A673 (cell line): ENCODE measurements around the gene SND1. TPM values are rescaled to one million over a fixed set of nuclear protein-coding genes. Genes with fewer than 3 reads are reported as not detected.

Experiments used
- BruUV-seq: library from RNA; stranded (reverse); fragments of 400-500 nt; replicated peaks from 2 replicates; lab custom pipeline; 2021; lab: Mats Ljungman, UMichigan
- CTCF ChIA-PET: fragments of 300-600 bp; sonication (Branson Sonifier 250); formaldehyde crosslinking; loops from one replicate; lab custom pipeline; 2022; ENCODE audit warnings: antibody characterized with exemption; lab: Charles Lee
- POLR2A ChIA-PET: fragments of 300-600 bp; sonication (Branson Sonifier 250); formaldehyde crosslinking; loops from one replicate; lab custom pipeline; 2022; ENCODE audit warnings: antibody characterized with exemption; ENCODE audit not compliant: low non-redundant PET; lab: Charles Lee
- DNase-seq: peaks from one replicate; pipeline ENCODE4 v3.0.0-alpha.2; 2015; ENCODE audit warnings: low spot score
- H3K27ac ChIP-seq: fragments of 200-600 bp; sonication (generic); 2 replicates; pipeline ENCODE4 v1.5.1; 2016; ENCODE audit warnings: mixed run types, low read depth, mild to moderate bottlenecking, mixed read lengths, antibody characterized with exemption, low read length; ENCODE audit not compliant: poor library complexity, severe bottlenecking
- H3K27me3 ChIP-seq: fragments of 200-600 bp; sonication (generic); replicated peaks from 2 replicates; pipeline ENCODE4 v1.6.1; 2017; ENCODE audit warnings: mixed run types, low read depth, mild to moderate bottlenecking, mixed read lengths, antibody characterized with exemption, low read length; ENCODE audit not compliant: insufficient read depth, poor library complexity
- H3K36me3 ChIP-seq: fragments of 200-600 bp; sonication (generic); 2 replicates; pipeline ENCODE4 v1.6.1; 2016; ENCODE audit warnings: mixed run types, mild to moderate bottlenecking, mixed read lengths, antibody characterized with exemption, low read length; ENCODE audit not compliant: insufficient read depth, poor library complexity, severe bottlenecking
- H3K4me1 ChIP-seq: fragments of 200-600 bp; sonication (generic); 2 replicates; pipeline ENCODE4 v1.6.1; 2017; ENCODE audit warnings: mixed run types, mild to moderate bottlenecking, mixed read lengths, antibody characterized with exemption, low read length; ENCODE audit not compliant: insufficient read depth, poor library complexity, severe bottlenecking
- H3K4me3 ChIP-seq: fragments of 200-600 bp; sonication (generic); 2 replicates; pipeline ENCODE4 v1.5.1; 2016; ENCODE audit warnings: low read depth, mixed run types, mild to moderate bottlenecking, mixed read lengths, low read length; ENCODE audit not compliant: poor library complexity, severe bottlenecking
- H3K9me3 ChIP-seq: fragments of 200-600 bp; sonication (generic); 2 replicates; pipeline ENCODE4 v1.6.1; 2016; ENCODE audit warnings: mixed run types, low read depth, mild to moderate bottlenecking, mixed read lengths, antibody characterized with exemption, low read length; ENCODE audit not compliant: poor library complexity, severe bottlenecking
- CTCF ChIP-seq: fragments of 300-800, 200-600 bp; sonication (generic); conservative IDR thresholded peaks from 2 replicates; pipeline ENCODE4 v1.5.1; 2017; ENCODE audit warnings: low read depth, mild to moderate bottlenecking, antibody characterized with exemption, low read length, moderate library complexity, mixed read lengths
- EZH2 ChIP-seq: fragments of 200-600 bp; sonication (generic); IDR thresholded peaks from 2 replicates; pipeline ENCODE4 v1.6.1; 2017; ENCODE audit warnings: borderline replicate concordance, low read depth, mild to moderate bottlenecking, mixed read lengths, antibody characterized with exemption, low read length; ENCODE audit not compliant: poor library complexity, severe bottlenecking
- intact Hi-C: fragments of 100-400 bp; cut with micrococcal nuclease; formaldehyde crosslinking; loops from one replicate; pipeline ENCODE4 v1.10.0; 2022; ENCODE audit not compliant: unreplicated experiment
- total RNA-seq: library from RNA; stranded (reverse); gene quantifications from 2 replicates; pipeline ENCODE4 v1.2.3, GENCODE V29; 2021

SND1 gene
- total RNA-seq, 1 experiment from 2014 or later, result 177 TPM

DNA sequence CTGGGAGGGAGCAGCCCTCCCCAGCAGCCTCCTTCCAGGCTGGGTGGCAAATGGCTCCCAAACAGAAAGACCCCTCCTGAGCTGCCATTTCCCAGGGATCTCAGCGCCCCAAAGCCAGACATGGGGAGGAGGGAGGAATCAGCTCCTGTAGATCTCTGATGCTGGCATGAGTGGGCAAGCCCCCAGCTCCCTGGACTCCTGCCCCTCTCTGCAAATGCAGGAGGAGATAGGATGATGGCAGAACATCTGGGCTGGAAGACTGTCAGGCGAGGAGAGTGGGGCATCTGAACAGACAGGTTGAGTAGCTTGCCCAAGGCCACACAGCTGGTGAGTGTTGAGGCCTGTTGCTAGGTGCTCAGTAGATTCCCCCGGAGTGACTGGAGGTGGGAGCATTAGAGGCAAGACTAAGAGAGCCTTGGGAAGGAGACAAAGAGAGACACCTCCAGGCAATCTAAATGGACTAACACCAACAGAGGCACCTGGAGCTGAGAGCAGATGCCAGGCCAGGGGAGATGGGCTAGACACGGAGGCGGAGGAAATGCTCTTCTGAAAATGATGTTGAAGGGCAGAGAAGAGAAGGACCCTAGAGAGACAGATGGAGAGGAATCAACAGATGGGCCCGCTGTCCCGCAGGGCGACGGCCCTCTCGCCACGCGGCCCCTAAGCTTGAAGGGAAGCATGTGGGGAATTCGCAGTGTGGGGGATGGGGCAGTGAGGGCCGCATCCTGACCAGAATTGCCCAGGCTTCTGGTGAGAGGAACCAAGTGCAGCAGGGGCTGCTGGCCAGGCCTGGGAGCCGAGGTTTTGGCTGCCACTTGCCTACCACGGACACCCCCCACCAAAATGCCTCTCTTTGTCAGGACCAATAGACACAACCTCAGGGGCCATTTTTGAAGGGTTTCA lies 464.1 kb downstream of the SND1 start:
- no TSS peak for BruUV-seq
- intact Hi-C loops, result no loop called here
- Histone ChIP-seq H3K4me3 (no peak overlapping the region), H3K36me3 (no peaks in the 10 kb centered on the region), H3K4me1 (peaks cover 5% of the 10 kb centered on the region), H3K27me3 (no peaks in the 10 kb centered on the region), H3K9me3 (no peaks in the 10 kb centered on the region), H3K27ac (no peak overlapping the region)
- TF ChIP-seq CTCF, result no peak
- no peak for TF ChIP-seq EZH2
- CTCF ChIA-PET, result no interaction called here
- no peak for DNase-seq
- POLR2A ChIA-PET, result no interaction called here

GRCh38 chr7:128116740-128117139 lies 464.7 kb downstream of the SND1 start:
- ChIA-PET POLR2A (no interaction called here), CTCF (no interaction called here)
- intact Hi-C loops, result no loop called here
- peaks cover 6% of the 10 kb centered on the region for H3K4me1 ChIP-seq
- TF ChIP-seq CTCF (no peak), EZH2 (no peak)
- no TSS peak for BruUV-seq
- DNase-seq, result no peak
- H3K27ac ChIP-seq, result no peak overlapping the region
- no peaks in the 10 kb centered on the region for H3K9me3 ChIP-seq
- no peak overlapping the region for H3K4me3 ChIP-seq
- no peaks in the 10 kb centered on the region for H3K27me3 ChIP-seq
- H3K36me3 ChIP-seq, result no peaks in the 10 kb centered on the region

DNA sequence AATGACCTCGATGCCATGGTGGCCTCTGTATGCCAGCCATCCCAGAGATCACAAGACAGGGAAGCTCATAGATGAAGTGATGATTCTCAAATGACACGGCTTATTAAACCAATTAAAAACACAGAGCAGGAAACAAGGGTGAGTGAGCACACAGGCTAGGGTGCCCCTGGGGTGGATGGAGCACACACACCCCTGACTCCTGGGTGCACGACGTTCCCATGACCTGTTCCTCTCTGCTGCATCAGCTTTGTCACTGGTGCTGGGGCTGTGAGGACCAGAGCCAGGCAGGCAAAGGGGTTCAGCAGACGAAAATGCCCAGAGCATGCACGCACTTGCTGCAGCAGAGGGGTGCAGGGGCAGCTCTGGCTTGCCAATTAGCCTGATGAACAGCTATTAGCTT lies 465.7 kb downstream of the SND1 start:
- Histone ChIP-seq H3K4me3 (no peak overlapping the region), H3K27me3 (no peaks in the 10 kb centered on the region), H3K9me3 (no peaks in the 10 kb centered on the region), H3K36me3 (no peaks in the 10 kb centered on the region), H3K4me1 (peaks cover 9% of the 10 kb centered on the region), H3K27ac (no peak overlapping the region)
- TF ChIP-seq EZH2, result no peak
- BruUV-seq, result no TSS peak
- intact Hi-C loops, result no loop called here
- ChIA-PET CTCF (no interaction called here), POLR2A (no interaction called here)
- no peak for DNase-seq
